Chondrocyte (in vitro differentiated cells): ENCODE measurements around the gene E2F6. TPM values are rescaled to one million over a fixed set of nuclear protein-coding genes. Genes with fewer than 3 reads are reported as not detected.

ENCODE experiments used
- DNase-seq: peaks from one replicate; pipeline ENCODE4 v3.0.0; 2021; ENCODE audit warnings: mixed read lengths, low spot score
- H3K27ac Mint-ChIP-seq: one replicate; pipeline ENCODE4 v1.8.0; 2021; ENCODE audit warnings: mild to moderate bottlenecking, moderate library complexity, mixed read lengths; ENCODE audit not compliant: unreplicated experiment
- H3K27me3 Mint-ChIP-seq: 2 replicates; pipeline ENCODE4 v1.8.0; 2021; ENCODE audit warnings: low read depth, mixed read lengths
- H3K36me3 Mint-ChIP-seq: 2 replicates; pipeline ENCODE4 v1.8.0; 2021; ENCODE audit warnings: low read depth, mixed read lengths
- H3K4me1 Mint-ChIP-seq: 2 replicates; pipeline ENCODE4 v1.8.0; 2021; ENCODE audit warnings: low read depth, mild to moderate bottlenecking, mixed read lengths
- H3K4me3 Mint-ChIP-seq: one replicate; pipeline ENCODE4 v1.8.0; 2021; ENCODE audit warnings: mild to moderate bottlenecking, moderate library complexity, mixed read lengths; ENCODE audit not compliant: unreplicated experiment
- H3K9me3 Mint-ChIP-seq: 2 replicates; pipeline ENCODE4 v1.8.0; 2021; ENCODE audit warnings: low read depth, mixed read lengths
- CTCF ChIP-seq: fragments of 200-600 bp; sonication (generic); IDR thresholded peaks from 2 replicates; pipeline ENCODE4 v1.5.0; 2021; ENCODE audit warnings: antibody characterized with exemption, mild to moderate bottlenecking, moderate library complexity
- total RNA-seq: library from RNA; stranded (reverse); gene quantifications from 3 replicates; pipeline ENCODE4 v1.2.1, GENCODE V29; 2021

The E2F6 gene
- total RNA-seq, 1 donor from 2014 or later = 15.1 TPM

- Mint-ChIP-seq H3K27me3 (no peaks in the 10 kb centered on the region), H3K27ac (no peak overlapping the region), H3K4me1 (no peaks in the 10 kb centered on the region), H3K36me3 (peaks cover 2% of the 10 kb centered on the region), H3K9me3 (peaks cover 9% of the 10 kb centered on the region), H3K4me3 (no peak overlapping the region)
- no peak for DNase-seq
- no peak for TF ChIP-seq CTCF
These were observed 40.0 kb upstream of the E2F6 start for GRCh38 chr2:11505652-11506610.

GRCh38 chr2:11503354-11503927 lies 37.5 kb upstream of the E2F6 start:
- peaks cover 2% of the 10 kb centered on the region for H3K36me3 Mint-ChIP-seq
- H3K27me3 Mint-ChIP-seq = peaks cover 4% of the 10 kb centered on the region
- TF ChIP-seq CTCF = no peak
- peaks cover 9% of the 10 kb centered on the region for H3K9me3 Mint-ChIP-seq
- peaks cover 9% of the 10 kb centered on the region for H3K4me1 Mint-ChIP-seq
- H3K4me3 Mint-ChIP-seq = no peak overlapping the region
- no peak for DNase-seq
- no peak overlapping the region for H3K27ac Mint-ChIP-seq

- no peak for DNase-seq
- Mint-ChIP-seq H3K4me1 (peaks cover 14% of the 10 kb centered on the region), H3K36me3 (peaks cover 2% of the 10 kb centered on the region), H3K27ac (no peak overlapping the region), H3K9me3 (peaks cover 9% of the 10 kb centered on the region), H3K4me3 (no peak overlapping the region), H3K27me3 (peaks cover 4% of the 10 kb centered on the region)
- TF ChIP-seq CTCF = no peak
These were observed 36.9 kb upstream of the E2F6 start for GRCh38 chr2:11502740-11503292.

- Mint-ChIP-seq H3K27me3 (peaks cover 4% of the 10 kb centered on the region), H3K4me3 (no peak overlapping the region), H3K27ac (no peak overlapping the region), H3K36me3 (peaks cover 2% of the 10 kb centered on the region), H3K4me1 (peaks cover 18% of the 10 kb centered on the region), H3K9me3 (peaks cover 9% of the 10 kb centered on the region)
- DNase-seq = no peak
- no peak for TF ChIP-seq CTCF
These were observed 34.8 kb upstream of the E2F6 start for GRCh38 chr2:11500702-11501303.
